Peyer's patch (tissue), 4 donors: Measurements from ENCODE around the gene ADCY3.

ENCODE experiments used
- CTCF ChIP-seq, 6 experiments: fragments of 450-650 bp in 4 of 6; fragments of 200-600 bp in 2 of 6; sonication (generic) in 1 of 6; IDR thresholded peaks; one replicate each; pipeline ENCODE4 v1.5.1; 2017 to 2019; ENCODE audit warnings: antibody characterized with exemption in 6 of 6, mild to moderate bottlenecking in 3 of 6, moderate library complexity in 1 of 6
- POLR2A ChIP-seq, 2 donors: fragments of 450-650 bp; IDR thresholded peaks; one replicate each; pipeline ENCODE4 v1.5.1; 2017; ENCODE audit warnings: antibody characterized with exemption in 2 of 2, mild to moderate bottlenecking in 2 of 2, moderate library complexity in 2 of 2

GRCh38 chr2:24787532-24787931 lies 132.5 kb downstream of the ADCY3 start:
- TF ChIP-seq CTCF (IDR thresholded peaks at IDR 0.05): no peak
- TF ChIP-seq POLR2A (IDR thresholded peaks at IDR 0.05): no peak
